DOHH2 (cell line): ENCODE measurements around the gene ACSL1.

Source experiments
- H3F3A ChIP-seq: fragments of 200-600 bp; sonication (generic), shearing (Covaris generic); 2 replicates; pipeline ENCODE4 v1.6.0; 2016; ENCODE audit warnings: antibody characterized with exemption, mild to moderate bottlenecking; ENCODE audit not compliant: control insufficient read depth, insufficient read depth
- H3K27ac ChIP-seq: fragments of 200-600 bp; sonication (generic); 2 replicates; pipeline ENCODE4 v1.5.1; 2014; ENCODE audit warnings: low read depth, mild to moderate bottlenecking, low read length, moderate library complexity
- H3K27me3 ChIP-seq: fragments of 200-600 bp; sonication (generic); 2 replicates; pipeline ENCODE4 v1.6.1; 2014; ENCODE audit warnings: mild to moderate bottlenecking, low read length, mixed read lengths; ENCODE audit not compliant: control insufficient read depth
- H3K36me3 ChIP-seq: fragments of 200-600 bp; sonication (generic); 2 replicates; pipeline ENCODE4 v1.6.1; 2014; ENCODE audit warnings: mild to moderate bottlenecking, low read length, moderate library complexity, mixed read lengths; ENCODE audit not compliant: control insufficient read depth
- H3K4me1 ChIP-seq: fragments of 200-600 bp; sonication (generic); 2 replicates; pipeline ENCODE4 v1.6.1; 2014; ENCODE audit warnings: mild to moderate bottlenecking, low read length, mixed read lengths; ENCODE audit not compliant: control insufficient read depth
- H3K4me2 ChIP-seq: fragments of 200-600 bp; sonication (generic); 2 replicates; pipeline ENCODE4 v1.6.0; 2014; ENCODE audit warnings: mild to moderate bottlenecking, low read length, moderate library complexity
- H3K4me3 ChIP-seq: fragments of 200-600 bp; sonication (generic); 2 replicates; pipeline ENCODE4 v1.5.1; 2014; ENCODE audit warnings: mild to moderate bottlenecking, low read length, mixed read lengths
- H3K79me2 ChIP-seq: fragments of 200-600 bp; sonication (generic); 2 replicates; pipeline ENCODE4 v1.6.1; 2014; ENCODE audit warnings: mild to moderate bottlenecking, low read length, mixed read lengths; ENCODE audit not compliant: control insufficient read depth
- H3K9me2 ChIP-seq: fragments of 200-600 bp; sonication (generic); replicated peaks from 2 replicates; pipeline ENCODE4 v1.6.1; 2014; ENCODE audit warnings: mild to moderate bottlenecking, low read length, mixed read lengths; ENCODE audit not compliant: control insufficient read depth
- H3K9me3 ChIP-seq: fragments of 200-600 bp; sonication (generic); 2 replicates; pipeline ENCODE4 v1.6.1; 2014; ENCODE audit warnings: antibody characterized with exemption, low read length, mixed read lengths; ENCODE audit not compliant: control insufficient read depth, insufficient read depth
- H4K20me1 ChIP-seq: fragments of 200-600 bp; sonication (generic); 2 replicates; pipeline ENCODE4 v1.6.0; 2014; ENCODE audit warnings: low read depth, mild to moderate bottlenecking, antibody characterized with exemption, low read length, moderate library complexity; ENCODE audit not compliant: control insufficient read depth, insufficient read depth
- CTCF ChIP-seq: fragments of 200-600 bp; sonication (generic); IDR thresholded peaks from one replicate; pipeline ENCODE4 v1.5.1; 2014; ENCODE audit warnings: antibody characterized with exemption, mild to moderate bottlenecking, low read depth, low read length; ENCODE audit not compliant: poor library complexity, severe bottlenecking
- EZH2phosphoT487 ChIP-seq: fragments of 200-600 bp; sonication (generic); IDR thresholded peaks from 2 replicates; pipeline ENCODE4 v1.6.1; 2017; ENCODE audit warnings: borderline replicate concordance, mild to moderate bottlenecking, antibody characterized with exemption, low read length, moderate library complexity, mixed read lengths

ACSL1 gene

GRCh38 chr4:184731056-184731455 is 94.7 kb downstream of the ACSL1 start:
- no peaks in the 10 kb centered on the region for H3K9me2 ChIP-seq
- TF ChIP-seq EZH2phosphoT487 (no peak), CTCF (no peak)
- peaks cover 18% of the 10 kb centered on the region; the same call in 1 of the 2 replicates for H4K20me1 ChIP-seq
- H3K27me3 ChIP-seq = no peaks in the 10 kb centered on the region
- peaks cover 73% of the 10 kb centered on the region for H3K36me3 ChIP-seq
- peaks cover 58% of the 10 kb centered on the region for H3K4me1 ChIP-seq
- H3F3A ChIP-seq = peaks cover 3% of the 10 kb centered on the region
- no peaks in the 10 kb centered on the region for H3K9me3 ChIP-seq
- no peak overlapping the region for H3K4me3 ChIP-seq
- peak overlapping the region; percentile 83 for H3K4me2 ChIP-seq
- H3K27ac ChIP-seq = no peak overlapping the region
- H3K79me2 ChIP-seq = peaks cover 81% of the 10 kb centered on the region

- Histone ChIP-seq H3K9me2 (no peaks in the 10 kb centered on the region), H3F3A (peaks cover 4% of the 10 kb centered on the region), H3K9me3 (no peaks in the 10 kb centered on the region), H4K20me1 (peaks cover 18% of the 10 kb centered on the region; the same call in 1 of the 2 replicates), H3K4me3 (no peak overlapping the region), H3K27me3 (no peaks in the 10 kb centered on the region), H3K79me2 (peaks cover 89% of the 10 kb centered on the region), H3K4me2 (no peak overlapping the region), H3K27ac (no peak overlapping the region), H3K36me3 (peaks cover 84% of the 10 kb centered on the region), H3K4me1 (peaks cover 58% of the 10 kb centered on the region)
- TF ChIP-seq CTCF (no peak), EZH2phosphoT487 (no peak)
Measured at GRCh38 chr4:184729946-184730345, 95.8 kb downstream of the ACSL1 start.

GRCh38 chr4:184728858-184729257 is 96.9 kb downstream of the ACSL1 start:
- H3K4me2 ChIP-seq = no peak overlapping the region
- peaks cover 4% of the 10 kb centered on the region for H3F3A ChIP-seq
- peaks cover 18% of the 10 kb centered on the region; the same call in 1 of the 2 replicates for H4K20me1 ChIP-seq
- H3K79me2 ChIP-seq = peaks cover 90% of the 10 kb centered on the region
- H3K9me3 ChIP-seq = no peaks in the 10 kb centered on the region
- peaks cover 94% of the 10 kb centered on the region for H3K36me3 ChIP-seq
- H3K27ac ChIP-seq = no peak overlapping the region
- H3K9me2 ChIP-seq = no peaks in the 10 kb centered on the region
- H3K27me3 ChIP-seq = no peaks in the 10 kb centered on the region
- peaks cover 51% of the 10 kb centered on the region for H3K4me1 ChIP-seq
- no peak overlapping the region for H3K4me3 ChIP-seq
- TF ChIP-seq EZH2phosphoT487 = no peak
- no peak for TF ChIP-seq CTCF

GRCh38 chr4:184727430-184727829 is 98.3 kb downstream of the ACSL1 start:
- H3K4me3 ChIP-seq = no peak overlapping the region
- H3K4me2 ChIP-seq = peak overlapping the region; percentile 3
- H3K27ac ChIP-seq = no peak overlapping the region
- peaks cover 86% of the 10 kb centered on the region for H3K79me2 ChIP-seq
- H3K9me2 ChIP-seq = no peaks in the 10 kb centered on the region
- H3K4me1 ChIP-seq = peaks cover 47% of the 10 kb centered on the region
- H3F3A ChIP-seq = peaks cover 4% of the 10 kb centered on the region
- no peak for TF ChIP-seq EZH2phosphoT487
- TF ChIP-seq CTCF = no peak
- H3K27me3 ChIP-seq = no peaks in the 10 kb centered on the region
- H4K20me1 ChIP-seq = peaks cover 14% of the 10 kb centered on the region; the same call in 1 of the 2 replicates
- H3K36me3 ChIP-seq = peaks cover 97% of the 10 kb centered on the region
- H3K9me3 ChIP-seq = no peaks in the 10 kb centered on the region
